SK-N-MC (cell line): Measurements from ENCODE around the gene ADAMTS9.

Experiments used
- EZH2 ChIP-seq: fragments of 200-600 bp; sonication (generic); IDR thresholded peaks from one replicate; pipeline ENCODE4 v1.6.1; 2017; ENCODE audit warnings: antibody characterized with exemption
- FOXP2 ChIP-seq: optimal IDR thresholded peaks from 2 replicates; pipeline ENCODE3; 2011; ENCODE audit warnings: mild to moderate bottlenecking, moderate library complexity; ENCODE audit not compliant: insufficient read depth; ENCODE audit errors: extremely low read length, control extremely low read depth
- POLR2AphosphoS5 ChIP-seq: IDR thresholded peaks from 2 replicates; pipeline ENCODE4 v1.6.1; 2012; ENCODE audit warnings: mild to moderate bottlenecking, low read depth, low read length, borderline replicate concordance

DNA sequence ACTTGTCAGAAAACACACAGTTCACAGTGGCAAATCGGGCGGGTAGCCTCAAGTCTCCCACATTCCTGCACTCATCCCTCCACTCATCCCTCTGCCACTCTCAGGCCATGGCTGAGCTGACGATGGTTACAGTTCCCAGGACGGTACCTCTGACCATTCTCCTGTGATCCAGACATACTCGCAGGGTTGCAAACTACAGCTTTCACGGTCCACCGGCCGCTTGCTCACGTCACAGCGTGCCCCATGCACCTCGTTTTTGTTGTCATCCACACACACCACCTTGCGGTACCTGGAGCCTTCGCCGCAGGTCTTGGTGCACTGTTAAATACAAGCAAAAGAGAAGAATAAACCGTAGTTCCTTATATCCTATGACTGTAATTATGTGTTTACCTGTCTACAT is 137.1 kb downstream of the ADAMTS9 start:
- TF ChIP-seq EZH2 (no peak), POLR2AphosphoS5 (no peak), FOXP2 (no peak)
